Measurements from ENCODE around the gene FAM217B.

FAM217B gene

GRCh38 chr20:59939879-59940128 is 385 bp upstream of the FAM217B start:
- H3K79me2 ChIP-seq, result peaks cover 8% of the 10 kb centered on the region
- no peaks in the 10 kb centered on the region for H3K27me3 ChIP-seq (ENCODE audit: control insufficient read depth, insufficient read depth, low read length)
- peaks cover 5% of the 10 kb centered on the region for H3K4me1 ChIP-seq
- TF ChIP-seq, protein P1, sequence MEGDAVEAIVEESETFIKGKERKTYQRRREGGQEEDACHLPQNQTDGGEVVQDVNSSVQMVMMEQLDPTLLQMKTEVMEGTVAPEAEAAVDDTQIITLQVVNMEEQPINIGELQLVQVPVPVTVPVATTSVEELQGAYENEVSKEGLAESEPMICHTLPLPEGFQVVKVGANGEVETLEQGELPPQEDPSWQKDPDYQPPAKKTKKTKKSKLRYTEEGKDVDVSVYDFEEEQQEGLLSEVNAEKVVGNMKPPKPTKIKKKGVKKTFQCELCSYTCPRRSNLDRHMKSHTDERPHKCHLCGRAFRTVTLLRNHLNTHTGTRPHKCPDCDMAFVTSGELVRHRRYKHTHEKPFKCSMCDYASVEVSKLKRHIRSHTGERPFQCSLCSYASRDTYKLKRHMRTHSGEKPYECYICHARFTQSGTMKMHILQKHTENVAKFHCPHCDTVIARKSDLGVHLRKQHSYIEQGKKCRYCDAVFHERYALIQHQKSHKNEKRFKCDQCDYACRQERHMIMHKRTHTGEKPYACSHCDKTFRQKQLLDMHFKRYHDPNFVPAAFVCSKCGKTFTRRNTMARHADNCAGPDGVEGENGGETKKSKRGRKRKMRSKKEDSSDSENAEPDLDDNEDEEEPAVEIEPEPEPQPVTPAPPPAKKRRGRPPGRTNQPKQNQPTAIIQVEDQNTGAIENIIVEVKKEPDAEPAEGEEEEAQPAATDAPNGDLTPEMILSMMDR (IDR thresholded peaks at IDR 0.05), result no peak
- H2AFZ ChIP-seq, result peak overlapping the region; percentile 85
- peak overlapping the region; percentile 99 for H3K27ac ChIP-seq
- H3K9ac ChIP-seq, result no peak overlapping the region
- no peaks in the 10 kb centered on the region for H3K9me3 ChIP-seq (ENCODE audit: control insufficient read depth, low read length)
- H3K36me3 ChIP-seq (ENCODE audit: control insufficient read depth, insufficient read depth, low read length), result no peaks in the 10 kb centered on the region
- peak overlapping the region; percentile 67 for H3K4me3 ChIP-seq (ENCODE audit: low read depth, low read length)
- H3K4me2 ChIP-seq (ENCODE audit: low read length), result peak overlapping the region; percentile 79

DNA sequence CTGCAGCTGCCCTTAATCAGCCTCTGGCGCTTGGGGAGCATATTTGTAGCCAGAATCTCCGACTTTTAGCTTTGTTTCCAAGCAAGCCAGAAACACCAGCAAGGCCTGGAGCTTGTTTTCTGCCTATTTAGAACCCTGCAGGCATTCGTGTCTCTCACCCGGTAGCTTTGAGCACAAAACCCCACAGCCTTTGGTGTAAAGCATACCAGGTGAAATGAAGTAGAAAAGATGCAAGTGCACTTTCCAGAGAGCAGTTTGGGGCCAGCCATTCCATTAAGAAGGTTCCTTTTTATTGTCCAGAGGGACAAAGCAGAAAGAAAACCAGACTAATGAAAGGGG is 736 bp downstream of the FAM217B start:
- H3K79me2 ChIP-seq, result peaks cover 8% of the 10 kb centered on the region
- H3K4me2 ChIP-seq (ENCODE audit: low read length), result peak overlapping the region; percentile 79
- H3K36me3 ChIP-seq (ENCODE audit: control insufficient read depth, insufficient read depth, low read length), result no peaks in the 10 kb centered on the region
- H2AFZ ChIP-seq, result peak overlapping the region; percentile 94
- H3K4me3 ChIP-seq (ENCODE audit: low read depth, low read length), result peak overlapping the region; percentile 67
- peak overlapping the region; percentile 82 for H3K9ac ChIP-seq
- peaks cover 5% of the 10 kb centered on the region for H3K4me1 ChIP-seq
- H3K9me3 ChIP-seq (ENCODE audit: control insufficient read depth, low read length), result no peaks in the 10 kb centered on the region
- H3K27me3 ChIP-seq (ENCODE audit: control insufficient read depth, insufficient read depth, low read length), result no peaks in the 10 kb centered on the region
- peak overlapping the region; percentile 99 for H3K27ac ChIP-seq
- TF ChIP-seq, protein P1 (IDR thresholded peaks at IDR 0.05), result no peak

- Histone ChIP-seq H3K27ac (peak overlapping the region; percentile 99), H3K9ac (no peak overlapping the region), H3K4me2 (ENCODE audit: low read length) (no peak overlapping the region), H3K27me3 (ENCODE audit: control insufficient read depth, insufficient read depth, low read length) (no peaks in the 10 kb centered on the region), H3K4me3 (ENCODE audit: low read depth, low read length) (no peak overlapping the region), H3K9me3 (ENCODE audit: control insufficient read depth, low read length) (no peaks in the 10 kb centered on the region), H3K79me2 (peaks cover 8% of the 10 kb centered on the region), H2AFZ (no peak overlapping the region), H3K4me1 (peaks cover 5% of the 10 kb centered on the region), H3K36me3 (ENCODE audit: control insufficient read depth, insufficient read depth, low read length) (no peaks in the 10 kb centered on the region)
- TF ChIP-seq, protein P1 (IDR thresholded peaks at IDR 0.05), result no peak
Observed at GRCh38 chr20:59942245-59942644, 2.1 kb downstream of the FAM217B start.

GRCh38 chr20:59944726-59945125 is 4.5 kb downstream of the FAM217B start:
- TF ChIP-seq, protein P1 (IDR thresholded peaks at IDR 0.05), result no peak
- Histone ChIP-seq H3K27ac (no peak overlapping the region), H3K9me3 (ENCODE audit: control insufficient read depth, low read length) (no peaks in the 10 kb centered on the region), H2AFZ (no peak overlapping the region), H3K36me3 (ENCODE audit: control insufficient read depth, insufficient read depth, low read length) (no peaks in the 10 kb centered on the region), H3K27me3 (ENCODE audit: control insufficient read depth, insufficient read depth, low read length) (no peaks in the 10 kb centered on the region), H3K79me2 (peaks cover 8% of the 10 kb centered on the region), H3K4me2 (ENCODE audit: low read length) (no peak overlapping the region), H3K9ac (no peak overlapping the region), H3K4me3 (ENCODE audit: low read depth, low read length) (no peak overlapping the region), H3K4me1 (peaks cover 5% of the 10 kb centered on the region)

- Histone ChIP-seq H3K79me2 (peaks cover 8% of the 10 kb centered on the region), H2AFZ (no peak overlapping the region), H3K4me1 (peaks cover 5% of the 10 kb centered on the region), H3K27ac (no peak overlapping the region), H3K27me3 (ENCODE audit: control insufficient read depth, insufficient read depth, low read length) (no peaks in the 10 kb centered on the region), H3K4me3 (ENCODE audit: low read depth, low read length) (no peak overlapping the region), H3K4me2 (ENCODE audit: low read length) (no peak overlapping the region), H3K36me3 (ENCODE audit: control insufficient read depth, insufficient read depth, low read length) (no peaks in the 10 kb centered on the region), H3K9ac (no peak overlapping the region), H3K9me3 (ENCODE audit: control insufficient read depth, low read length) (no peaks in the 10 kb centered on the region)
- TF ChIP-seq, protein P1 (IDR thresholded peaks at IDR 0.05), result no peak
Observed at GRCh38 chr20:59945175-59945574, 5.0 kb downstream of the FAM217B start.

All from parathyroid adenoma (tissue), 2 donors.